SJSA1 (cell line): ENCODE data around the gene IRF1. TPM values are rescaled to one million over a fixed set of nuclear protein-coding genes. Genes with fewer than 3 reads are reported as not detected.

Experiments used
- DNase-seq, 2 experiments: peaks; one replicate each; pipeline ENCODE4 v3.0.0-alpha.2; 2015 to 2020; ENCODE audit warnings: low spot score in 2 of 2, low read depth in 1 of 2
- H3K27ac ChIP-seq: fragments of 250-450 bp; sonication (Bioruptor Pico); 2 replicates; pipeline ENCODE4 v1.5.1; 2020; ENCODE audit warnings: mild to moderate bottlenecking, moderate library complexity
- H3K27me3 ChIP-seq: fragments of 250-450 bp; sonication (Bioruptor Pico); replicated peaks from 2 replicates; pipeline ENCODE4 v1.5.1; 2020; ENCODE audit warnings: mild to moderate bottlenecking, moderate library complexity
- H3K36me3 ChIP-seq: fragments of 250-450 bp; sonication (Bioruptor Pico); 2 replicates; pipeline ENCODE4 v1.5.1; 2020; ENCODE audit warnings: mild to moderate bottlenecking
- H3K4me1 ChIP-seq: fragments of 250-450 bp; sonication (Bioruptor Pico); replicated peaks from 2 replicates; pipeline ENCODE4 v1.6.1; 2021; ENCODE audit warnings: mild to moderate bottlenecking
- H3K4me3 ChIP-seq: fragments of 250-450 bp; sonication (Bioruptor Pico); 2 replicates; pipeline ENCODE4 v1.5.1; 2020; ENCODE audit warnings: mild to moderate bottlenecking
- H3K9me3 ChIP-seq: fragments of 250-450 bp; sonication (Bioruptor Pico); replicated peaks from 2 replicates; pipeline ENCODE4 v1.5.1; 2020; ENCODE audit warnings: mild to moderate bottlenecking
- total RNA-seq: library from RNA; depleted of rRNA; stranded (reverse); fragments of >200 nt; shearing (Covaris generic); gene quantifications from 2 replicates; pipeline ENCODE4 v1.2.3, GENCODE V29; 2014

The IRF1 gene
- total RNA-seq, 1 experiment from 2014 or later = 18.4 TPM

GRCh38 chr5:132471151-132471907, 19.2 kb downstream of the IRF1 start:
- no peak overlapping the region for H3K4me3 ChIP-seq
- DNase-seq = no peak
- H3K36me3 ChIP-seq = no peaks in the 10 kb centered on the region
- no peaks in the 10 kb centered on the region for H3K9me3 ChIP-seq
- peaks cover 37% of the 10 kb centered on the region for H3K4me1 ChIP-seq
- H3K27ac ChIP-seq = no peak overlapping the region
- H3K27me3 ChIP-seq = no peaks in the 10 kb centered on the region

GRCh38 chr5:132470596-132470995, 20.0 kb downstream of the IRF1 start:
- Histone ChIP-seq H3K36me3 (no peaks in the 10 kb centered on the region), H3K27ac (no peak overlapping the region), H3K4me3 (no peak overlapping the region), H3K9me3 (no peaks in the 10 kb centered on the region), H3K27me3 (no peaks in the 10 kb centered on the region), H3K4me1 (peaks cover 40% of the 10 kb centered on the region)
- no peak for DNase-seq

- DNase-seq = no peak
- no peaks in the 10 kb centered on the region for H3K9me3 ChIP-seq
- H3K36me3 ChIP-seq = no peaks in the 10 kb centered on the region
- no peaks in the 10 kb centered on the region for H3K27me3 ChIP-seq
- no peak overlapping the region for H3K27ac ChIP-seq
- H3K4me3 ChIP-seq = no peak overlapping the region
- peaks cover 40% of the 10 kb centered on the region for H3K4me1 ChIP-seq
These were observed 20.6 kb downstream of the IRF1 start for GRCh38 chr5:132470010-132470392.

- H3K9me3 ChIP-seq = no peaks in the 10 kb centered on the region
- peaks cover 42% of the 10 kb centered on the region for H3K4me1 ChIP-seq
- no peak overlapping the region for H3K4me3 ChIP-seq
- DNase-seq = no peak
- no peaks in the 10 kb centered on the region for H3K27me3 ChIP-seq
- no peaks in the 10 kb centered on the region for H3K36me3 ChIP-seq
- H3K27ac ChIP-seq = no peak overlapping the region
These were observed 21.1 kb downstream of the IRF1 start for GRCh38 chr5:132469380-132470009.

- Histone ChIP-seq H3K27ac (no peak overlapping the region), H3K27me3 (no peaks in the 10 kb centered on the region), H3K4me1 (peaks cover 49% of the 10 kb centered on the region), H3K9me3 (no peaks in the 10 kb centered on the region), H3K4me3 (no peak overlapping the region), H3K36me3 (no peaks in the 10 kb centered on the region)
- no peak for DNase-seq
These were observed 21.8 kb downstream of the IRF1 start for GRCh38 chr5:132468656-132469379.

- H3K4me3 ChIP-seq = no peak overlapping the region
- H3K4me1 ChIP-seq = peaks cover 51% of the 10 kb centered on the region
- no peak for DNase-seq
- no peaks in the 10 kb centered on the region for H3K36me3 ChIP-seq
- H3K9me3 ChIP-seq = no peaks in the 10 kb centered on the region
- H3K27ac ChIP-seq = peak overlapping the region; percentile 52
- no peaks in the 10 kb centered on the region for H3K27me3 ChIP-seq
These were observed 23.1 kb downstream of the IRF1 start for GRCh38 chr5:132467287-132467984.

- Histone ChIP-seq H3K4me3 (no peak overlapping the region), H3K36me3 (no peaks in the 10 kb centered on the region), H3K4me1 (peaks cover 51% of the 10 kb centered on the region), H3K9me3 (no peaks in the 10 kb centered on the region), H3K27me3 (no peaks in the 10 kb centered on the region), H3K27ac (peak overlapping the region; percentile 52)
- peak; percentile 64 to 79 for DNase-seq
These were observed 23.9 kb downstream of the IRF1 start for GRCh38 chr5:132466433-132467286.

GRCh38 chr5:132465059-132465707, 25.4 kb downstream of the IRF1 start:
- Histone ChIP-seq H3K9me3 (no peaks in the 10 kb centered on the region), H3K27ac (peak overlapping the region; percentile 44), H3K4me1 (peaks cover 55% of the 10 kb centered on the region), H3K36me3 (no peaks in the 10 kb centered on the region), H3K27me3 (no peaks in the 10 kb centered on the region), H3K4me3 (no peak overlapping the region)
- peak in 1 of 2 experiments; percentile 37 for DNase-seq

- H3K27me3 ChIP-seq = no peaks in the 10 kb centered on the region
- no peaks in the 10 kb centered on the region for H3K9me3 ChIP-seq
- H3K27ac ChIP-seq = peak overlapping the region; percentile 44
- H3K4me1 ChIP-seq = peaks cover 60% of the 10 kb centered on the region
- H3K4me3 ChIP-seq = no peak overlapping the region
- peak in 1 of 2 experiments; percentile 62 for DNase-seq
- no peaks in the 10 kb centered on the region for H3K36me3 ChIP-seq
These were observed 26.2 kb downstream of the IRF1 start for GRCh38 chr5:132464156-132464939.

GRCh38 chr5:132463811-132464155, 26.8 kb downstream of the IRF1 start:
- H3K4me1 ChIP-seq = peaks cover 63% of the 10 kb centered on the region
- H3K36me3 ChIP-seq = no peaks in the 10 kb centered on the region
- H3K4me3 ChIP-seq = no peak overlapping the region
- no peaks in the 10 kb centered on the region for H3K27me3 ChIP-seq
- no peaks in the 10 kb centered on the region for H3K9me3 ChIP-seq
- H3K27ac ChIP-seq = peak overlapping the region; percentile 44
- DNase-seq = no peak

- Histone ChIP-seq H3K4me3 (no peak overlapping the region), H3K27ac (no peak overlapping the region), H3K9me3 (no peaks in the 10 kb centered on the region), H3K4me1 (peaks cover 69% of the 10 kb centered on the region), H3K27me3 (no peaks in the 10 kb centered on the region), H3K36me3 (no peaks in the 10 kb centered on the region)
- no peak for DNase-seq
These were observed 27.5 kb downstream of the IRF1 start for GRCh38 chr5:132462856-132463745.
